T-helper 2 cell treated with Interferon-gamma antibody and Interleukin-4, amounts not matched to agents 100 ng/mL and 5 ng/mL, for 36 hours (primary cell): ENCODE data around the gene JDP2. TPM values are rescaled to one million over a fixed set of nuclear protein-coding genes. Genes with fewer than 3 reads are reported as not detected.
"Not testable (repeated sequence)": the region's sequence is repeated elsewhere in the genome, so short reads cannot be mapped to it uniquely, and the experiment has no call there.

Experiments used
- intact Hi-C: fragments of 100-400 bp; cut with micrococcal nuclease; formaldehyde crosslinking; loops from one replicate; pipeline ENCODE4 v1.15.1; 2023
- total RNA-seq: library from RNA; stranded (reverse); gene quantifications from 2 replicates; pipeline ENCODE4 v1.2.3, GENCODE V29; 2022

The JDP2 gene
- total RNA-seq = 0.75 and 1.1 TPM in 2 replicates

DNA sequence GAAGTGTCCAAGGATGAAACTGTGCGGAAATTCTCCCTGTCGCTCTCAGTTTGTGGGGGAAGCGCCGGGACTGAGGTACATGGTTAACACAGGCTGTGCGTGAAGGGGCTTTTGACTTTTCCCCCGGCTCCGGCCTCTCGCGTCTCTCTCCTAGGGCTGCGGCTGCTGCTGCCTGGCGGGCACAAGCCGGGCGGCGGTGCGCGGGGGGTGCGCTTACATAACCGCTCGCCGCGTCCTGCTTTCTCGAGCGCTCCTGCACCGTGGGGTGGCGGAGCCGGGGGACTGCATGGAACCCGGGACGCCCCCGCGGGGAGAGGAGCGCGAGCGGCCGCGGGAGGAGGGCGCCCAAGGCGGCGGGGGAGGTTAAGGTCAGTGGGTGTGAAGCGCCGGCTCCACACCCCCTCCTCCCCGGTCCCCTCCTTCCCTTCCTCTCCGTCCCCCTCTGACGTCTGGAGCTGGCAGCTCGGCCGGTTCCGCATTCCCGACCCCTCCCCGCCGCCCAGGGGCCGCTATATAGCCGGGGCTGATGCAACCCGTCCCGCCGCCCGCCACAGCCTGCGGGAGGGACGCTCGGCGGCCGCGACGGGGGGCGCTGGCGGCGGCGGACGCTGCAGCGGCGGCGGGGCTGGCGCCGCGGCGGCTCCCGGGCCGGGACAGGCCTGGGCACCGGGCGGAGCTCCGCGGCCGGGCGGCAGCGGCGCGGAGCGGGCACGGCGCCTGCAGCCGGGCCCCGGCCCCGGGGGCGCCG lies at the start of gene JDP2:
TSS of gene JDP2 (plus strand) at position 541 of the 748 bp plus-strand sequence. CDS start 9,899 bp downstream, outside the sequence.
- intact Hi-C loops = no loop called here

- intact Hi-C loops = no loop called here
These were observed 48.4 kb upstream of the JDP2 start for GRCh38 chr14:75379246-75379929.

GRCh38 chr14:75379930-75380270 lies 47.9 kb upstream of the JDP2 start:
- intact Hi-C loops = no loop called here

DNA sequence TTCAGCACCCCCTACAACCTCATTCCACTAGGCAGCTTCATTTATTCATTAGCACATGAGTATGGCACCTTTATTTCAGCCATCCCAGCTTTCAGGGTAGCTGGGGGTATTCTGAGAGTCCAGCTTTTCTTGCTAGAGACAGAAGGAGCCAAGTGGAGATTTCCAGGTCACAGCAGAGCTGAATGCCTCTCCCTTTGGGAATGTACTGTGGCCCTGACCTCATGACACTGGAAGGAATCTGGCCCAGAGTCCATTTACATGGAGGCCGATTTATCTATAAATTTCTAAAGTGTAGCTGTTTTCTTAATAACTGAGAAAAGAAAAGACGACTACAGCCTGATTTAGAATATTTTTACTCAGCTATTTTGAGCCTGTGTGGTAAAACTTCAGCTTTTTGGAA lies 47.2 kb upstream of the JDP2 start:
- intact Hi-C loops = no loop called here

DNA sequence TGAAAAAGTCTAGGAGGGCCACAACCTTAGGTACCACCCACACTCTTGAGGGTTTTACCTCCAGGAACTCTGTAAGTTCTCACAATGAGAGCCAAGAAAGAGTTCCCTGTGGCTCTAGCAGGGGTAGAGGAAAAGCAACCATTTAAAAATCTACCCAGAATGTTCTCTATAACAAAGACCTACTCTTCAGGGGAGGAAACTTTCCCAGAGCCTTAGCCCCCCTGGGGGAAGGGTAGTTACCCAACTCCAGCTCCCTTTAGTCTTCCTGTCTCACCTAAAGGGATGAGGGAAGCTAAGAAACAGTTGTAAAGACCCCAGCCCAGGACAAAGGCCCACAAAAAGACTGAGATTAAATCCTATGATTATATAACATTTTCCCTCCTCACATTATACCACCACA lies 46.2 kb upstream of the JDP2 start:
- intact Hi-C loops = no loop called here

GRCh38 chr14:75383219-75383618 lies 44.6 kb upstream of the JDP2 start:
- intact Hi-C loops = not testable (repeated sequence)

DNA sequence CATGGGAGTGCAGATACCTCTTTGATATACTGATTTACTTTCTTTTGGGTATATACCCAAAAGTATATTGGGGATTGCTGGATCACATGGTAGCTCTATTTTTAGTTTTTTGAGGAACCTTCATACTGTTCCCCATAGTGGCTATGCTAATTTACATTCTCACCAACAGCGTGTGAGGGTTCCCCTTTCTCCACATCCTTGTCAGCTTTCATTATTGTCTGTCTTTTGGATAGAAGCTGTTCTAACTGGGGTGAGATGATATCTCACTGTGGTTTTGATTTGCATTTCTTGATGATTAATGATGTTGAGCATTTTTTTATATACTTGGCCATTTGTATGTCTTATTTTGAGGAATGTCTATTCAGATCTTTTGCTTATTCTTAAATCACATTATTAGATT lies 44.1 kb upstream of the JDP2 start:
- intact Hi-C loops = no loop called here

DNA sequence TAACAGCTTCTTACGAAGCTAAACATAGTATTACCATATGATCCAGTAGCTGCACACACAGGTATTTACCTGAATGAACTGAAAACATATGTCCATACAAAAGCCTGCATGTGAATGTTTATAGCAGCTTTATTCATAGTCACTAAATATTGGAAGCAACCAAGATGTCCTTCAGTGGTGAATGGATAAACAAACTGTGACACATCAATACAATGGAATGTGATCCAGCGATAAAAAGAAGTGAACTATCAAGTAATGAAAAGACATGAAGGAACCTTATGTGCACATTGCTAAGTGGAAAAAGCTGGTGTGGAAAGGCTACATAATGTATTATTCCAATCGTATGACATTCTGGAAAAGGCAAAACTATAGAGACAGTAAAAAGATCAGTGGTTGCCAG lies 38.1 kb upstream of the JDP2 start:
- intact Hi-C loops = no loop called here

GRCh38 chr14:75390183-75390582 lies 37.6 kb upstream of the JDP2 start:
- intact Hi-C loops = no loop called here

DNA sequence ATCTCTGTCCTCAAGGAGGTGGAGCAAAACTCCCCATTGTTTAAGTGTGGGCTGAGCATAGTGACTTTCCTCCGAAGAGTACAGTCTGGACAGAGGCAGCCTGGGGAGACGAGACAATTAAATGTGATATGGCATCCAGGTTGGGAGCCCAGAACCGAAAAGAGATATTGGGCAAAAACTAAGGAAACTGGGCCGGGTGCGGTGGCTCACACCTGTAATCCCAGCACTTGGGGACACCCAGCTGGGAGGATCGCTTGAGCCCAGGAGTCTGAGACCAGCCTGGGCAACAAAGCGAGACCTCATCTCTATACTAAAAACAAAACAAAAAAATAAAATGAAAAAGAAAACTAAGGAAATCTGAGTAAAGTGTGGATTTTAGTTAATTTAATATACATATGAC lies 35.9 kb upstream of the JDP2 start:
- intact Hi-C loops = no loop called here

DNA sequence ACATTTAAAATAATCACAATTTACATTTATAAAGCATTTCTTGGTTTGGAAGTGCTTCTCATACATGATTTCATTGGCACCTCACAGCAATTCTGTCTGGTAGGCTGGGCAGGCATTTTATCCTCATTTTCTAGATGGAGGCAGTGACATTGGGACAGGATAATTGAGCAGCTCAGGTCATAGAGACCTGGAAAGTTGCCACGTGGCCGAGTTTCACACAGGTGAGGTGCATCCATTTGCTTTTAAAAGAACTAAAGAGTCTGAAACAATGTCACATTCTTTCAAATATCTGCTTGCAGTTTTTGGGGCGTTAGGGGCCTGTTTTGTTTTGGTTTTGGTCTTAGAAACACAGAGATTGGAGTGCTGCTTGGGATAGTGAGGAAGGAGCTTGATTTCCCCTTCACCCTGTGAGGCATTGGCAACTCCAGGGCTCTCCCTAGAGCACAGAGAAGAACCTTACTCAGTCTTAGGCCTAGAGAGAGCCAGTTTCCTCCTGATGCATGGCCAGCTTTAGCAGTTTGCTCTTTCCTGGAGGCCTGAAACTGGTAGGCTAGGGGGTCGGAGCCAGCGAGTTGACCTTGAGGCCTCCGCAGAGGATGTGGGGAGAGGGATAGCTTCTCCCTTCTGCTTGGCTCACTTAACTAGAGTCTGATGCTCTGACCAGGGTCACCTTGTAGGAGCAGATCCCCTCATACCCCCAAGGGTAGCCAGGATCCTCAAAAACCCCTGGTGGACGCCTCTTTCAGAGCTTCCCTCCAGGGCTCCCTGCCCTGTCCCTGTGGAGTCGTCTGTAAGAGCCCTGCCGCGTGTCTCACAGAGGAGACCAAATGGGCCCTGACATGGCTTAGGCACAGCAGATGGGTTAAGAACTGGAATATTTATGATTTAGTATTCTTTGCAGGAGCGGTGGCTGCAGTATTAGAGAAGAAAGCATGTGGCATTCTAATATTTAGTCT lies 34.9 kb upstream of the JDP2 start:
- intact Hi-C loops = no loop called here

DNA sequence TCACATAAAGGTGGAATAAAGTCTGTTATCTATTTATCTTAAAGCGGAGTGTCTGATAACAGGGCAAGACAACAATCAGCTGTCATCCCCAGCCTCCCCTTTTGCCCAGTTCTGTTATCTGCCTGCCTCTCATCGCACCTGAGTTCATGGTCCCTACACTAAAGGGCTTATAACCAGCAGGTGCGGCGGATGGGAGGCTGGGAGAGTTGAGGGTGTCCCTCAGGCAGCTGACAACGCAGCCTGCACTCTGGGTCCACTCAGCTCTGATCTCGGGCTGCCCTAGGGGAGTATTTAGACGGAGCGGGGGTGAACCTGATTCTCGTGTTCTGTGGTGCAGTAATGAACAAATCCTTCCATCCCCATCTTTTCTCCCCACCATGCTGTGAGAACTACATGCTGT lies 34.0 kb upstream of the JDP2 start:
- intact Hi-C loops = no loop called here

- intact Hi-C loops = no loop called here
These were observed 32.0 kb upstream of the JDP2 start for GRCh38 chr14:75395862-75396261.

GRCh38 chr14:75399321-75399720 lies 28.5 kb upstream of the JDP2 start:
- intact Hi-C loops = no loop called here

GRCh38 chr14:75399843-75400775 lies 27.7 kb upstream of the JDP2 start:
- intact Hi-C loops = no loop called here

GRCh38 chr14:75401361-75401760 lies 26.5 kb upstream of the JDP2 start:
- intact Hi-C loops = no loop called here

- intact Hi-C loops = no loop called here
These were observed 24.9 kb upstream of the JDP2 start for GRCh38 chr14:75402867-75403413.

DNA sequence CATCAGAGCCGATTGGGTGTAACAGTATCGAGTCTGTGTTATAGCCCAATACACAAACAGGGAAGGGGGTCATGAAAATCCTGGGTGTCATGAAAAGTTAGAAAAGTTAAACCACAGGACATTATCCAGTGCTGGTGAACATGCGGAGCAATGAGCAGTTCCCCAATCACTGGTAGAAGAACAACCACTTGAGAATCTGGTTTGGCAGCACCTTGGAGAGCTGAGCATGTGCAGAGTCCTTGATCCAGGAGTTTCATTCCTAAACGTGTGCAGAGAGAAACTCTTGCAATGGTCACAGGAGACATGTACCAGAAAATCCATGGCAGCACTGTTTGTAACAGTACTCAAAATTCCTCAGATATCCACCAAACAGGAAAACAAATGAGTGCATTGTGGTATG lies 23.0 kb upstream of the JDP2 start:
- intact Hi-C loops = no loop called here

DNA sequence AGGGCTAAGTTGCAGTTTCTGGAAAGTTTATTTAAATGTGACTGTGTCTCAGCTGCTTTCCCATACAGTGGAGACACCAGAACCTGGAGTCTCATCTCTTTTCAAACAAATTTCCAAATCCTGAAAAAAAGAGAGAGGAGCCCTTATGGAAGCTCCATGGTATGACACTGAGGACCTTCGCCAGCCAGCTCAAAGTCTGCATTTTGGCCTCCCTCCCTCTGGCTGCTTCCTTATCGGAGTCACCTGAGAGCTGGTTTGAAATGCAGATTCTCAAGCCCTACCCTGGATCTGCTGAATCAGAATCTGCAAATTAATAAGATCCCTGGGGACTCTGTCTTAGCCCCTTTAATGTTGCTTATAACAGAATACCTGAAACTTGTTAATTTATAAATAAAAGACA lies 21.7 kb upstream of the JDP2 start:
- intact Hi-C loops = no loop called here

GRCh38 chr14:75406856-75407255 lies 21.0 kb upstream of the JDP2 start:
- intact Hi-C loops = no loop called here
